Stimulated activated CD4-positive, alpha-beta T cell treated with anti-CD3 and anti-CD28 coated beads, Interleukin-12 subunit alpha, Interleukin-12 subunit beta, amount 100 ng/mL, for 4 hours (primary cell): ENCODE measurements around the gene RAB8B.
"Not testable (repeated sequence)": the region's sequence is repeated elsewhere in the genome, so short reads cannot be mapped to it uniquely, and the experiment has no call there.

Experiments
- DNase-seq: peaks from one replicate; pipeline ENCODE4 v3.0.0-alpha.2; 2020

Gene RAB8B

DNA sequence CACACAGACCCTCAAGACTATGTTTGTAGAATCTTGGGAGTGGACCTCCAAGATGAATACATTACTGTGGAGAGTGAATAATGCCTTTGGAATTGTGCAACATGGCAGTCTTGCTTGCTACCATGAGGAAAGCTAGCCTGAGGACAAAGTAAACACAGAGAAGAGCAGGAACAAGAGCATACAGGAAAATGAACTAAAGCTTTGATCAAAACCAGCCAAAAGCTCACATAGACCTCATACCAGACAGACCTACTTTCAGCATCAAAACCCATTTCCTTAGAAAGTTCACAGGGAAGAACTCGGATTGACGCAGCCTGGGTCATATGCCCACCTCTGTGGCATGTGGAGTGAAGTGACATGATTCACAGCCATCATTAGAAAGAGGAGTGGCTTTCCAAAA, 3.3 kb upstream of the RAB8B start:
- DNase-seq = no peak

- DNase-seq = no peak
These were observed 1.7 kb upstream of the RAB8B start for GRCh38 chr15:63187589-63188226.

GRCh38 chr15:63188247-63188925, 1.0 kb upstream of the RAB8B start:
- DNase-seq = no peak

- no peak for DNase-seq
These were observed 749 bp downstream of the RAB8B start for GRCh38 chr15:63189941-63190768.

DNA sequence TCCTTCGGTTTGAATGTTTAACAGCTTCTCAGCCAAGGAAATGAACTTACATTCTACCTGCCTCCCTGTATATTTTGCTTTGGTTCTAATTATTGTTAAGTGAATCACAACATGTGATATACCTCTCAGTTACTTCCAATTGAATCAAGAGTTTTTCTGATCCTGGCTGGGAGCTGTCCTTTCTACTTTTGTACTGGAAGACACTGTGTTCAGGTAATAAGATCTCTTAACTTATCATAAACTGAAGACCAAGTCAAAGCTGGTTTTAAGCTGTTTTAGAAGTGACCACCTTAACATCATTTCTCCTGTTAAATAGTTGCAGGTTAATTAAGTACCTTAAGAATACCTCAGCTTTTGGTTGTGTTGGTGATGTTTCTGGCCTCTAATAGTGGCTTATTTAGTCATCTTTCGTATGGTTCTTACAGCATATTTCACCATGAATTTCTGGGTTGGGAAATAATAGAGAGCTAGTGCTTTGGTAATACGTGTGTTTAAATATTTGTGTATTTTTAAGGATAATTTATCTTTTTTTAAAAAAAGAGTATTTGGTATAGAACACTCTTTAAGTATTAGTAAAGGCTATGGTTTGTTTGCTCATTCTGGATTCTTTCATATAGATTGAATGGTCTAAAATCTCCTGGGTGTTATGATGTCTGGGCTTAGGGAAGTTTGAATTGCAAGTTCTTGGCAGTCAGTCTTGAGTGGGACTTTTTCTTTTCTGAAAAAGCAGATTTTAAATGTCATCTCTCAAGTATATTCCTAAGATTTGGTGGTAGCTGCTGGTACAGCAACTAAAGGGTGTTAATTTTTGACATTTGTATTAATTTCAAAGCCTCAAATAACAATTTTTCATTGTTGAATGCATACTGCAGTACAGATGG, 1.6 kb downstream of the RAB8B start:
- DNase-seq = no peak

DNA sequence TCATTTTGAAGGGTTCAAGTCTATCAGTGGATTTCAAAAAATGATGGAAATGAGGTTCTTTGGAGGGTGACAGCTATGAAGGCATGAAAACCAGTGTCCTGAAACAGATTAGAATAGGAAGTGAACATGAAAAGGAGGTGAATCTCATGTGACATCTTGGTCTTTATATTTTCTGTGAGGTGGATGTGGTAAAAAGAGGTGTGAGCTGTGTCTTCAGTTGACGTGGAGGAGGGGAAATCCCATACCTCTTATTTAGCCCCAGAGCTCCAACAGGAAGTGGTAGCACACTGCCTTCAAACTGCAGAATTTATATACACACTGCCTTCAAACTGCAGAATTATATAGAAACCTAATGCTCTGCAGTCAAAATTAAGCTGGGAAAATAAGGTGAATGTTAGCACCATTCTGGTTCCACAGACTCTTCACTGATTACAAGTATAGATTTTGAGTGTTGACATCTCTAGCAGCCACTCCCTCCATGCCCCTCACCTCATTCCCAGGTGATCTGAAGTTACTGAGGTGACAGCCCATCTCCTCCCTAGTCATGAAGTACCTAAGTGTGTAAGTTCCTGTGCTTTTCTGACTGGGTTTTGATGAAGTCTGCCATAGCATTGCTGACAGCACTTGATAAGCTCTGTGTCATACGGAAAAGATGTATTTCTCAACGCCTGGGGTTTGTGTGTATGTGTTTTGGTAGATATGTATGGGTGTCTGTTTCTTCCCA, 2.7 kb downstream of the RAB8B start:
- DNase-seq = no peak

DNA sequence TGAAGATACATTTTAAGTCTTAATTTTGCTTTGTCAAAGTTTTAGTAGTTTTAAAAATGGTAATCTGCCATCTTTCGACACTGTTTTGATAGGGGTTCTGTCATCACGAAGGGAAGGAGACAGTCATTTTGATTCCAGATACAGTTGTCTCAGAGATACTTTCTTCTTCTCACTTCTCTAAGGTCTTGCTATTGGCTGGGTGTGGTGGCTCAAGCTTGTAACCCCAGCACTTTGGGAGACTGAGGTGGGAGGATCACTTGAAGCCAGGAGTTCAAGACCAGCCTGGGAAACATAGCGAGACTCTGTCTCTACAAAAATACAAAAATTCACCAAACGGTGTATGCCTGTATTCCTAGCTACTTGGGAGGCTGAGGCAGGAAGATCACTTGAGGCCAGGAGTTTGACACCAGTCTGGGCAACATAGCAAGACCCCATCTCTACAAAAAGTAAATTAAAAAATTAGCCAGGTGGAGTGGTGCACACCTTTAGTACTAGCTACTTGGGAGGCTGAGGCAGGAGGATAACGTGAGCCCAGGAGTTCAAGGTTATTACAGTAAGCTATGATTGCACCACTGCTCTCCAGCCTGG, 3.3 kb downstream of the RAB8B start:
- DNase-seq = no peak

GRCh38 chr15:63194302-63194701, 4.9 kb downstream of the RAB8B start:
- no peak for DNase-seq

- DNase-seq = no peak
These were observed 5.6 kb downstream of the RAB8B start for GRCh38 chr15:63194880-63195568.

GRCh38 chr15:63195569-63196015, 6.2 kb downstream of the RAB8B start:
- DNase-seq = no peak

DNA sequence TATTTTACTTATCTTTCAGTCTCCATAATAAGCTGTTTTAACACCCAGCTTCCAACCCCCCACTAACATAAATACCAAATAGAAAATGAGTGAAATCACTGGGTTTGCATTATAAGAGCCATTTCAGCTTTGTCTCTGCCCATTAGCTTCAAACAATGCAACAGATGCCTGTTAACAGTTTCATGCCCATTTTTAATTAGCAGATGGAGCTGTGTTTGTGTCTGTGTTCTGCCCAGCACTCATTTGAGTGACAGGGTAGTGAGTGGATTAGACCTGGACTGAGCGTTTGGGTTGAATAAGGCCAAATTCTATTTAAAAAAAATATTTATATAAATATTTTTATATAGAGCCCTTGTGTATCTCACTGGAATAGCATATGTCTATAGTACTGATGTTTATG, 7.4 kb downstream of the RAB8B start:
- no peak for DNase-seq

DNA sequence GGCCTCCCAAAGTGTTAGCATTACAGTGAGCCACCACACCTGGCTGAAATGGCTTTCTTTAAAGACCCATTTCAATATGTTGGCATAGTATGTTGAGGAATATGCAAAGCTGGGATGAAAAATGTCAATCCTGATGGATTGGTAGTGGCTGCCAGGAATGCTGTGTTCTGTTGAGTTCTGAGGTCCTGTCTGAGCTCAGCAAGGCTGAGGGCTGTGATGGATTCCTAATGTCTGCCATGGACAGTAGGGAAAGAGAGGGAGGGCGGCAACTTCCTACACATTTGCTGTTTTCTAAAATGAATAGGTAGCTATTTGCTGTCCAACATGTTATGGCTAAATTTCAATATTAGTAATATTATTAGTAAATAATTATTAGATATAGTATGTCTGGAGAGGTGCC, 8.2 kb downstream of the RAB8B start:
- no peak for DNase-seq

DNA sequence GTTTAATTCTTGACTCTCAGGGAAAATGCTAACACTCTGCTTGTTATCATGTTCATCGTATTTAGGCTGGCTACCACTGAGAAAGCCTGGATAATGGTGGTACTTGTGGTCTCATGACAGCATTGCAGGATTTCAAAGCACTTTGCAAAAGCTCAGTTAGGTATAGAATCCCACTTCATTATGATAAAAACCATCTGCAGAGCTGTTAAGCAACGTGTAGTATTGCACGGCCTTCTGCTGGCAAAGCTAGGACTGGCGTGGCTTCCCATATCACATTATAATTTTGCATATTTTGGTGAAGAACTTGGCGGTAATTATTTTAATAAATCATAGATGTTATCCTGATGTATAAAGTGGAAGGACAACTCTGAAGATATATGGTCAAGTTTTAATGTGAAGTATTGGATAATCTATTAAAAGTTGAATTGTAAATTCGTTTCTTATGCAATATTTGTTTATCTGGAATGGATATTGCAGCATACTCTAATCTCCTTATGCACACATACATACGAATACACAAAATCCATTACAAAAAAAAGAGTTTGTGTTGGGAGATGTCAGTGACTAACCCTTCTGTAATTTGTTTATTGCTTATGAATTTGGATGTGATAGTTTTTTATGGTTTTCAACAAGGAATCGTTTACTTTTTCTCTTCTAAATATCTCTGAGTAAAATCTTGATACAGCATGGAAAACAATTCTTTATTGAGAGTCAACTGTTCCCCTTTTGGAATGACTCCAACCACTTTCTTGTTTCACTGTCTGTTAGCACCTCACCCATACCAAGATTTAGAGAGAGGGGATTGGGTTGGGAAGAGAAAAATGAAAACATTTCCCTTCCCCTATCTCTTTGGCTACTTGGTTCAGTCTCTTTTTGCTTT, 9.2 kb downstream of the RAB8B start:
- DNase-seq = no peak

GRCh38 chr15:63200464-63201249, 11.3 kb downstream of the RAB8B start:
- no peak for DNase-seq

DNA sequence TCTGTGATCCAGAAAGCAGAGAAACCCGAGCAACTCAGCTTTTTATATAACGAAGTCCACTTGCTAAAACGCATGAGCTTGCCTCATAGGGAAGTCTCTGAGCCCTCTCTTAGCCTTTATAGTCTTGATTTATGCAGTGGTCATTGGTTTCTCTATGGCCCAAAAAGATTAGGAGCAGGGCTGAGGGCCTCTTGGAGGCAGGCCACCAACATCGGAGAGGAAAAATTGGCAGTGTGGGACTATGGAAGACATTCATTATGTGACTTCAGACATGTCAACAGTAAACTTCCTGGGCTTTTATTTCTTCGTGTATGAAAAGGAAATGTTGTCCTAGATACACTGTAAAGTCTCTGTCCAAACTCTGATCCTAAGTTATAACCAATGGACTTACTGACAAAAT, 13.5 kb downstream of the RAB8B start:
- DNase-seq = no peak

DNA sequence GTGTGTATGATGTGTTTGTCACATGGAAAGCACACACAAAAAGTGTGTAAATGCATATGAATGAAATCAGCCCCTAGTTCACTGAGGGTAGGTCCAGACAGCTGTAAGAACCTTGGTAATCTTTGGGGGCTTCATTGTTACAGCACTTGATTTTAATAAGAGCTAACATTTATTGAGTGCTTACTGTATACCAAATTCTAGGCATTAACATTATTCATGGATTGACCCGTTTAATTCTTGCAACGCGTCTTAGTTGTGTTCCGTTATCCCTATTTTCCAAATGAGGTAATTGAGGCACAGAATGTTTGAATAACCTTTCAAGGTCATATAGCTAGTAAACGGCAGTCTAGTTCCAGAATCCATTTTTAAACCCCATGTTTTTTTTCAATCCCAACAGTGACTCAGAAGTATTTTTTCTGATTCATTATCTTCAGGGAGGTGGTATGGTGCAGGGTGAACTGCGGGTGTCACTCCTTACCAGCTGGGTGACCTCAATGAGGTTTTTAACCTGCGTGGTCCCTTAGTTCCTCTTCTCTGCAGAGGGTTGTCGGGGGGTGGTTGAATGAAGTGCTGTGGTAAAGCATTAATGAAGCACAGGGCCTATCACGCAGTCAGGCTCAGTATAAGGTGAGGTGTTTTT, 14.2 kb downstream of the RAB8B start:
- no peak for DNase-seq

- DNase-seq = no peak
These were observed 16.7 kb downstream of the RAB8B start for GRCh38 chr15:63206079-63206478.

GRCh38 chr15:63208824-63209223, 19.4 kb downstream of the RAB8B start:
- not testable (repeated sequence) for DNase-seq
